Panc1 (cell line): ENCODE measurements around the gene GFPT2. TPM values are rescaled to one million over a fixed set of nuclear protein-coding genes. Genes with fewer than 3 reads are reported as not detected.

Experiments used
- ATAC-seq: fragments of 200-7000 bp; cut with Tn5 transposase; 2 replicates; pipeline ENCODE4 v1.9.1; 2020; ENCODE audit warnings: mild to moderate bottlenecking, moderate library complexity
- BruUV-seq: library from RNA; stranded (reverse); fragments of 400-500 nt; replicated peaks from 2 replicates; lab custom pipeline; 2021; lab: Mats Ljungman, UMichigan
- CTCF ChIA-PET: fragments of 300-600 bp; sonication (Branson Sonifier 250); formaldehyde crosslinking; loops from one replicate; lab custom pipeline; 2022; ENCODE audit warnings: antibody characterized with exemption; lab: Charles Lee
- POLR2A ChIA-PET: fragments of 300-600 bp; sonication (Branson Sonifier 250); formaldehyde crosslinking; loops from one replicate; lab custom pipeline; 2022; ENCODE audit warnings: antibody characterized with exemption; lab: Charles Lee
- DNase-seq: peaks from one replicate; pipeline ENCODE4 v3.0.0-alpha.2; 2010; ENCODE audit warnings: low read depth, low spot score
- H3K27ac ChIP-seq: 2 replicates; pipeline ENCODE4 v1.5.1; 2011; ENCODE audit warnings: mild to moderate bottlenecking, low read length, inconsistent platforms
- H3K27me3 ChIP-seq: fragments of 200-500 bp; sonication (Bioruptor generic); 2 replicates; pipeline ENCODE4 v1.6.0; 2014; ENCODE audit warnings: low read length, inconsistent platforms; ENCODE audit not compliant: control insufficient read depth, insufficient read depth
- H3K36me3 ChIP-seq: fragments of 200-500 bp; sonication (Bioruptor generic); 2 replicates; pipeline ENCODE4 v1.5.1; 2014; ENCODE audit warnings: inconsistent platforms, mild to moderate bottlenecking, low read length, moderate library complexity; ENCODE audit not compliant: control insufficient read depth, insufficient read depth
- H3K4me1 ChIP-seq: 2 replicates; pipeline ENCODE4 v1.5.1; 2011; ENCODE audit warnings: inconsistent platforms, mild to moderate bottlenecking, low read length, moderate library complexity; ENCODE audit not compliant: control insufficient read depth, insufficient read depth
- H3K4me3 ChIP-seq, 2 experiments: 2 replicates each; pipeline ENCODE4 v1.5.1; 2011 to 2012; ENCODE audit warnings: low read depth in 2 of 2, low read length in 2 of 2, mild to moderate bottlenecking in 2 of 2, inconsistent platforms in 1 of 2, moderate library complexity in 1 of 2
- H3K9me3 ChIP-seq: fragments of 200-500 bp; sonication (Bioruptor generic); 2 replicates; pipeline ENCODE4 v1.5.1; 2014; ENCODE audit warnings: low read depth, mild to moderate bottlenecking, inconsistent platforms, low read length, moderate library complexity; ENCODE audit not compliant: control insufficient read depth, insufficient read depth
- CTCF ChIP-seq: fragments of 450-650 bp; IDR thresholded peaks from 2 replicates; pipeline ENCODE4 v1.5.1; 2017; ENCODE audit warnings: mild to moderate bottlenecking
- POLR2AphosphoS5 ChIP-seq: IDR thresholded peaks from 2 replicates; pipeline ENCODE4 v1.6.1; 2012; ENCODE audit warnings: mild to moderate bottlenecking, low read depth, low read length, moderate library complexity
- REST ChIP-seq, 2 experiments: IDR thresholded peaks; 2 replicates each; pipeline ENCODE4 v1.6.1; 2011 to 2012; ENCODE audit warnings: low read depth in 2 of 2, control low read depth in 1 of 2, low read length in 1 of 2, mild to moderate bottlenecking in 1 of 2, moderate library complexity in 1 of 2; ENCODE audit not compliant: insufficient read depth in 1 of 2
- SIN3A ChIP-seq: IDR thresholded peaks from 2 replicates; pipeline ENCODE4 v1.6.1; 2012; ENCODE audit warnings: low read depth, mild to moderate bottlenecking, low read length, moderate library complexity, borderline replicate concordance; ENCODE audit not compliant: insufficient read depth
- TCF7L2 ChIP-seq: IDR thresholded peaks from 2 replicates; pipeline ENCODE4 v1.6.1; 2011; ENCODE audit warnings: mild to moderate bottlenecking, low read depth, low read length, inconsistent platforms
- in situ Hi-C: cut with HindIII; loops from 2 replicates; pipeline ENCODE4 v1.10.0; 2016; ENCODE audit warnings: low sequenced_read_pairs, low pct_unique_long_range_greater_than_20kb
- intact Hi-C: fragments of 100-400 bp; cut with micrococcal nuclease; formaldehyde crosslinking; loops from one replicate; pipeline ENCODE4 v1.10.0; 2022; ENCODE audit not compliant: unreplicated experiment
- total RNA-seq: library from RNA; stranded (reverse); gene quantifications from one replicate; pipeline ENCODE4 v1.2.1, GENCODE V29; 2021; ENCODE audit not compliant: unreplicated experiment

The GFPT2 gene
- total RNA-seq, 1 experiment from 2014 or later = 2.1 TPM

DNA sequence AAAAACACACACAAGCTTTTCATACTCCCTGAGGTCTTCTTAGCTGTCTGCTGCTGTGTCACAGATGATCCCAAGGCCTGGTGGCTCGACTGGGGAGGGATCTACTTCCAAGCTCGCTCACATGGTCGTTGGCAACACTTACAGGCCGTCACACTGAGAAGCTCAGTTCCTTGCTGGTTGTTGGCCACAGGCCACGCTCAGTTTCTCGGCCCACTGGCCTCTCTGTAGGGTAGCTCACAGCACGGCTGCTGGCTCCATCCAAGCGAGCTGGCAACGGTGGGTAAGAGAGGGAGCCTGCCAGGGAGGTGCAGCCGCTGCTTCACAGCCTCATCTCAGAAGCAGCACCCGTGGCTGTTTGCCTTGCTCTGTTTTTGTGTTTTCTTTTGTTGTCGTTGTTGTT is 43.8 kb upstream of the GFPT2 start:
- POLR2A ChIA-PET = no interaction called here
- Histone ChIP-seq H3K4me1 (no peaks in the 10 kb centered on the region), H3K9me3 (no peaks in the 10 kb centered on the region), H3K36me3 (no peaks in the 10 kb centered on the region), H3K27ac (no peak overlapping the region), H3K4me3 (no peak overlapping the region), H3K27me3 (no peaks in the 10 kb centered on the region)
- TF ChIP-seq SIN3A (no peak), POLR2AphosphoS5 (no peak), CTCF (no peak), TCF7L2 (no peak), REST (IDR thresholded peaks at IDR 0.05; ENCODE audit: insufficient read depth in 1 of 2, low read depth in 2 of 2, low read length in 1 of 2) (no peak)
- CTCF ChIA-PET = no interaction called here
- DNase-seq = no peak
- no peak for ATAC-seq
- BruUV-seq = no TSS peak
- in situ Hi-C loops = no loop called here
- intact Hi-C loops = no loop called here

- ATAC-seq = peak; percentile 47; the same call in 1 of the 2 replicates
- Histone ChIP-seq H3K27me3 (no peaks in the 10 kb centered on the region), H3K36me3 (no peaks in the 10 kb centered on the region), H3K27ac (no peak overlapping the region), H3K4me3 (no peak overlapping the region), H3K9me3 (no peaks in the 10 kb centered on the region), H3K4me1 (no peaks in the 10 kb centered on the region)
- BruUV-seq = no TSS peak
- TF ChIP-seq TCF7L2 (no peak), CTCF (no peak), POLR2AphosphoS5 (no peak), REST (IDR thresholded peaks at IDR 0.05; ENCODE audit: insufficient read depth in 1 of 2, low read depth in 2 of 2, low read length in 1 of 2) (no peak), SIN3A (no peak)
- ChIA-PET CTCF (no interaction called here), POLR2A (no interaction called here)
- in situ Hi-C loops = no loop called here
- intact Hi-C loops = no loop called here
- no peak for DNase-seq
Observed at GRCh38 chr5:180395540-180396274, 42.6 kb upstream of the GFPT2 start.
